Measurements from ENCODE around the gene C4BPB.

The C4BPB gene

GRCh38 chr1:207054491-207054890 lies 34.2 kb upstream of the C4BPB start:
- Histone ChIP-seq H3K4me1 (ENCODE audit: insufficient read depth, insufficient read length) (no peaks in the 10 kb centered on the region), H3K4me3 (ENCODE audit: insufficient read length, low read depth) (no peak overlapping the region), H3K9ac (ENCODE audit: insufficient read length, low read depth) (no peak overlapping the region), H3K9me3 (ENCODE audit: insufficient read depth, low read length) (no peaks in the 10 kb centered on the region), H3K36me3 (ENCODE audit: insufficient read depth, insufficient read length, low read length) (peaks cover 1% of the 10 kb centered on the region), H3K27me3 (ENCODE audit: insufficient read depth, insufficient read length) (no peaks in the 10 kb centered on the region)
- no peak for TF ChIP-seq YY1 (IDR thresholded peaks at IDR 0.05; ENCODE audit: insufficient read depth, insufficient read length)
- TF ChIP-seq SUZ12 (IDR thresholded peaks at IDR 0.05; ENCODE audit: extremely low read depth, insufficient read depth, insufficient read length): no peak
- TF ChIP-seq ZNF274 (IDR thresholded peaks at IDR 0.05; ENCODE audit: low read depth, low read length): no peak
- DNase-seq (ENCODE audit: low read depth, low spot score): no peak

GRCh38 chr1:207055386-207056001 lies 33.2 kb upstream of the C4BPB start:
- Histone ChIP-seq H3K4me3 (ENCODE audit: insufficient read length, low read depth) (no peak overlapping the region), H3K9me3 (ENCODE audit: insufficient read depth, low read length) (no peaks in the 10 kb centered on the region), H3K36me3 (ENCODE audit: insufficient read depth, insufficient read length, low read length) (no peaks in the 10 kb centered on the region), H3K9ac (ENCODE audit: insufficient read length, low read depth) (no peak overlapping the region), H3K27me3 (ENCODE audit: insufficient read depth, insufficient read length) (no peaks in the 10 kb centered on the region), H3K4me1 (ENCODE audit: insufficient read depth, insufficient read length) (no peaks in the 10 kb centered on the region)
- TF ChIP-seq ZNF274 (IDR thresholded peaks at IDR 0.05; ENCODE audit: low read depth, low read length) (no peak), SUZ12 (IDR thresholded peaks at IDR 0.05; ENCODE audit: extremely low read depth, insufficient read depth, insufficient read length) (no peak), YY1 (IDR thresholded peaks at IDR 0.05; ENCODE audit: insufficient read depth, insufficient read length) (no peak)
- DNase-seq (ENCODE audit: low read depth, low spot score): no peak

- H3K27me3 ChIP-seq (ENCODE audit: insufficient read depth, insufficient read length): no peaks in the 10 kb centered on the region
- no peak overlapping the region for H3K4me3 ChIP-seq (ENCODE audit: insufficient read length, low read depth)
- H3K9me3 ChIP-seq (ENCODE audit: insufficient read depth, low read length): no peaks in the 10 kb centered on the region
- no peaks in the 10 kb centered on the region for H3K4me1 ChIP-seq (ENCODE audit: insufficient read depth, insufficient read length)
- peaks cover under 1% of the 10 kb centered on the region for H3K36me3 ChIP-seq (ENCODE audit: insufficient read depth, insufficient read length, low read length)
- H3K9ac ChIP-seq (ENCODE audit: insufficient read length, low read depth): no peak overlapping the region
- no peak for TF ChIP-seq SUZ12 (IDR thresholded peaks at IDR 0.05; ENCODE audit: extremely low read depth, insufficient read depth, insufficient read length)
- no peak for TF ChIP-seq YY1 (IDR thresholded peaks at IDR 0.05; ENCODE audit: insufficient read depth, insufficient read length)
- TF ChIP-seq ZNF274 (IDR thresholded peaks at IDR 0.05; ENCODE audit: low read depth, low read length): no peak
- DNase-seq (ENCODE audit: low read depth, low spot score): no peak
Observed at GRCh38 chr1:207056673-207057072, 32.0 kb upstream of the C4BPB start.

DNA sequence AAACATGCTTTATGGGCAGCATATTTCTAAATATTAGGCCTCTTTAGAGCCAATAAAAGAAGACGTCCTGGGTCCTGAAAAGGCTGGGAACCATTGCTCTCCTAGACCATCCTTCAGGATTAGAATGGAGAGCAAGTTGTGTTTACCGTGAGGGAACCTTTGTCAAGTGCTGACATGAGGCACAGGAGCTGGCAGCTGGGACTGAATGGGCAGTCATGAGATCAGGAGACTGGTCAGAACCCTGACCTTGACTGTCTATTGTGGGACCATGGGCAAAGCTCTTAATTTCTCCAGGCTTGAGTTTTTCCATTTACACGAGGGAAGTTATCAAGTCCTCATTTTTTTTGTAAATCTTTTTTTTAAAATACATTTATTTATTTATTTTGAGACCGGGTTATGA lies 30.4 kb upstream of the C4BPB start:
- no peak for DNase-seq (ENCODE audit: low read depth, low spot score)
- Histone ChIP-seq H3K9me3 (ENCODE audit: insufficient read depth, low read length) (no peaks in the 10 kb centered on the region), H3K9ac (ENCODE audit: insufficient read length, low read depth) (no peak overlapping the region), H3K4me1 (ENCODE audit: insufficient read depth, insufficient read length) (no peaks in the 10 kb centered on the region), H3K4me3 (ENCODE audit: insufficient read length, low read depth) (no peak overlapping the region), H3K36me3 (ENCODE audit: insufficient read depth, insufficient read length, low read length) (peaks cover 16% of the 10 kb centered on the region), H3K27me3 (ENCODE audit: insufficient read depth, insufficient read length) (no peaks in the 10 kb centered on the region)
- TF ChIP-seq ZNF274 (IDR thresholded peaks at IDR 0.05; ENCODE audit: low read depth, low read length) (no peak), SUZ12 (IDR thresholded peaks at IDR 0.05; ENCODE audit: extremely low read depth, insufficient read depth, insufficient read length) (no peak), YY1 (IDR thresholded peaks at IDR 0.05; ENCODE audit: insufficient read depth, insufficient read length) (no peak)

DNA sequence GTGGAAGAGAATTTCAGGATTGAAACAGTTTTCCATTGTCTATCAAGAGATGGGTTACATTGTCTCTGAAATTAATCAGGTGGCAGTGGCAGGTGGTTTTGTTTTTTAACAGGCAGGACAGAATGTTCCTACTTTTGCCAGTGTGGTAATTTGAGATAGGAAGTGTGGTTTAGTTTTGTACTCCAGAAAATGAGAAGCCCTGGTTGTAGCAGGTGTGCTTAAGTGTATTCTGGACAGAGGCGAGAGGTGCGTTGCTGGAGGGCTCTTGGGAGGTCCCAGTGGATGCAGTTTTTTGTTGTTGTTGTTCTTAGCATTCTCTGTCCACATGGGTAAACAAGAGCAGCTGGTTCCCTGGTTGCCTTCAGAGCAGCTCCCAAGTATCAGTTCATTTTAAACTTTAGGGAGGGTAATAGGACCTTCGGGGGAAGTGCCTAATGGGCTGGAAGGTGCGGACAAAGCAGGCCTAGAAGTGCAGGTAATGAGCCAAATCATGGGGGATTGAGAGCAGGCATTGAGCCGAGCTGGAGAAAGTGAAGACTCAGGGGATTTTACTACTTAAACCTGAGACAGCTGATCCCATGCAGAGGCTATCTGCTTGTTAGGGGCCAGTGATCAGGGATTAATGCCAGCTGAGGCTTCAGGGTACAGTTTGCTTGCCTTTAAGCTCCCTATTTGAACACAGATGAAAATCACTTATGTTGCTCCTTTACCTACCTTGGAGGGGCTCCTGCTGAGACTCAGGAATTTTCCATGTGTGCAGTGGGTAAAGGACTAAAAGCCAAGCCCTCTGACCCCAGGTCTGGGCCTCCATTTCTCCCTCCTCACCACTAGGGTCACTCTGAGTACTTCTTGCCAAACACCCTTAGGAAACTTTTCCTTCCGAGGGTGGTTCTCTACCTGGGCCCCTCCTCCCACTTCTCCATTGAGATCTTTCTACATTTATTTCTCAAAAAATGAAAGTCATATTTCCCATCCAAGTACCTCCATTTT lies 29.5 kb upstream of the C4BPB start:
- Histone ChIP-seq H3K4me3 (ENCODE audit: insufficient read length, low read depth) (no peak overlapping the region), H3K36me3 (ENCODE audit: insufficient read depth, insufficient read length, low read length) (peaks cover 25% of the 10 kb centered on the region), H3K9ac (ENCODE audit: insufficient read length, low read depth) (no peak overlapping the region), H3K4me1 (ENCODE audit: insufficient read depth, insufficient read length) (no peaks in the 10 kb centered on the region), H3K9me3 (ENCODE audit: insufficient read depth, low read length) (no peaks in the 10 kb centered on the region), H3K27me3 (ENCODE audit: insufficient read depth, insufficient read length) (no peaks in the 10 kb centered on the region)
- TF ChIP-seq YY1 (IDR thresholded peaks at IDR 0.05; ENCODE audit: insufficient read depth, insufficient read length): no peak
- TF ChIP-seq ZNF274 (IDR thresholded peaks at IDR 0.05; ENCODE audit: low read depth, low read length): no peak
- no peak for TF ChIP-seq SUZ12 (IDR thresholded peaks at IDR 0.05; ENCODE audit: extremely low read depth, insufficient read depth, insufficient read length)
- DNase-seq (ENCODE audit: low read depth, low spot score): no peak

DNA sequence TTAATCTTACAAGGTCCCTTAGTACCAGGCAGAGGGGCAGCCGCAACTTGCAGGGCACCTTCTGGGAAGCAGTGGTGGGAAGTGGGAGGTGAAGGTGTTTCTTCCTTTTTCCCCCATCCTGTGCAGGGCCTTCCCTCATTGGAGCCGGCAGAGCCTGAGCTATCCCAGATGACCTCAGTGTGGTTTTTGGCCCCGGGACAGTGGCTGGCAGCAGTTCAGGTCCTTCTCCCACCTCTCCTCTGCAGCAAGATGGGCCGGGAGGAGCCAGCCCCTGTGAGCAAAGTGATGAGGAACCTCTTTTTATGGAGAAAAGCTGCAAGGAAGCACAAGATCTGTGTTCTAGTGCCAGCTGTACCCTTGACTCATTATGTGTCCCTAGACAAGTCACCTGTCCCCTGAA lies 28.8 kb upstream of the C4BPB start:
- H3K36me3 ChIP-seq (ENCODE audit: insufficient read depth, insufficient read length, low read length): peaks cover 28% of the 10 kb centered on the region
- H3K9me3 ChIP-seq (ENCODE audit: insufficient read depth, low read length): no peaks in the 10 kb centered on the region
- H3K4me3 ChIP-seq (ENCODE audit: insufficient read length, low read depth): no peak overlapping the region
- no peaks in the 10 kb centered on the region for H3K4me1 ChIP-seq (ENCODE audit: insufficient read depth, insufficient read length)
- no peak overlapping the region for H3K9ac ChIP-seq (ENCODE audit: insufficient read length, low read depth)
- no peaks in the 10 kb centered on the region for H3K27me3 ChIP-seq (ENCODE audit: insufficient read depth, insufficient read length)
- TF ChIP-seq SUZ12 (IDR thresholded peaks at IDR 0.05; ENCODE audit: extremely low read depth, insufficient read depth, insufficient read length) (no peak), YY1 (IDR thresholded peaks at IDR 0.05; ENCODE audit: insufficient read depth, insufficient read length) (no peak), ZNF274 (IDR thresholded peaks at IDR 0.05; ENCODE audit: low read depth, low read length) (no peak)
- no peak for DNase-seq (ENCODE audit: low read depth, low spot score)

DNA sequence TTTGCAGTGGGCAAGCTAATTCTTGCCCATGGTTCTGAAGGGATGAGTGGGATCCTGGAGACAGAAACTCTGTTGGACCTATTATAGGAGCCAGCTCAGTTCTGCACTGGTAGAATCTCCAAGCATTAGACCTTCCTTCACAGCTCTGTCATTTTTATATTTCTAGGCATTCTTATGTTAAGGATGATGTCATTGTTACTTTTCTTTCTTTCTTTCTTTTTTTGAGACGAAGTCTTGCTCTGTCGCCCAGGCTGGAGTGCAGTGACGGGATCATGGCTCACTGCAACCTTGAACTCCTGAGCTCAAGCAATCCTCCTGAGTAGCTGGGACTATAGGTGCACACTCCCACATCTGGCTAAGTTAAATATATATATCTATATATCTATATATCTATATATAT lies 28.1 kb upstream of the C4BPB start:
- Histone ChIP-seq H3K27me3 (ENCODE audit: insufficient read depth, insufficient read length) (no peaks in the 10 kb centered on the region), H3K9ac (ENCODE audit: insufficient read length, low read depth) (no peak overlapping the region), H3K36me3 (ENCODE audit: insufficient read depth, insufficient read length, low read length) (peaks cover 33% of the 10 kb centered on the region), H3K4me1 (ENCODE audit: insufficient read depth, insufficient read length) (no peaks in the 10 kb centered on the region), H3K9me3 (ENCODE audit: insufficient read depth, low read length) (no peaks in the 10 kb centered on the region), H3K4me3 (ENCODE audit: insufficient read length, low read depth) (no peak overlapping the region)
- no peak for DNase-seq (ENCODE audit: low read depth, low spot score)
- no peak for TF ChIP-seq YY1 (IDR thresholded peaks at IDR 0.05; ENCODE audit: insufficient read depth, insufficient read length)
- no peak for TF ChIP-seq SUZ12 (IDR thresholded peaks at IDR 0.05; ENCODE audit: extremely low read depth, insufficient read depth, insufficient read length)
- TF ChIP-seq ZNF274 (IDR thresholded peaks at IDR 0.05; ENCODE audit: low read depth, low read length): no peak
